HG03520 (cell line): ENCODE results near the gene PRR5.
"Not testable (repeated sequence)": the region's sequence is repeated elsewhere in the genome, so short reads cannot be mapped to it uniquely, and the experiment has no call there.

Experiments used
- ATAC-seq: cut with Tn5 transposase; IDR thresholded peaks from one replicate; pipeline ENCODE4 v1.9.1; 2021; ENCODE audit warnings: mild to moderate bottlenecking, moderate library complexity; ENCODE audit not compliant: unreplicated experiment

PRR5 gene, protein sequence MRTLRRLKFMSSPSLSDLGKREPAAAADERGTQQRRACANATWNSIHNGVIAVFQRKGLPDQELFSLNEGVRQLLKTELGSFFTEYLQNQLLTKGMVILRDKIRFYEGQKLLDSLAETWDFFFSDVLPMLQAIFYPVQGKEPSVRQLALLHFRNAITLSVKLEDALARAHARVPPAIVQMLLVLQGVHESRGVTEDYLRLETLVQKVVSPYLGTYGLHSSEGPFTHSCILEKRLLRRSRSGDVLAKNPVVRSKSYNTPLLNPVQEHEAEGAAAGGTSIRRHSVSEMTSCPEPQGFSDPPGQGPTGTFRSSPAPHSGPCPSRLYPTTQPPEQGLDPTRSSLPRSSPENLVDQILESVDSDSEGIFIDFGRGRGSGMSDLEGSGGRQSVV

DNA sequence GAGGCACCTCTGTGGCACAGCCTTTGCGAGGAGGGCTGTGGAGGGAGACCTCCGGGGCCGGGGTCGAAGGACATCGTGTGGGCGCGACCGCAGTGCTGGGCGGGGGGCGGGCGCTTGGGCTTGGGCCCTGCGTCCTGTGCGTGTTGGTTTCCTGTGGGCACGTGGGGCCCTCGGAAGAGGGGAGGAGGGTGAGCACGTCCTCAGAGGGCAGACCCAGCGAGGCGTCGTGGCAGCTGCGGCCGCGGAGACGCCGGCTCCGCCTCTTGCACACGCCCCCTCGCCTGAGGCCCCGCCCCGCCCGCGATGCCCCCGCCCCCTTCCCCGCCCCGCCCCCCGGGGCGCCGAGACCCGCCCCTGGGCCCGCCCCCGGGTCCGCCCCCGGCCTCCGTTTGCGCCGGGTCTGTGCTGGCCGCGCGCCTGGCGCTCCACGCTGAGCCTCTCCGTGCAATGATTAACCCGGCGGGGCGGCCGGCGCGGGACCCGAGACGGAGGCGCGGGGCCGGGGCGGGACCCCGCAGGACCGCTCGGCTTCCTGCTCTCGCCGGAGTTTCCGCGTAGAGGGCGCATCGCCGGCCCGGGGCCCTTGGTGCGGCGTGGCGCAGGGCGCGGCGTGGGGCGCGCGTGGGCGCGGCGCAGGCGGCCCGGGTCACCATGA, at the start of gene PRR5:
PRR5 (plus strand) TSS at position 381 of the 655 bp plus-strand sequence; CDS start at position 652, 271 bp downstream.
- peak; percentile 57 for ATAC-seq

DNA sequence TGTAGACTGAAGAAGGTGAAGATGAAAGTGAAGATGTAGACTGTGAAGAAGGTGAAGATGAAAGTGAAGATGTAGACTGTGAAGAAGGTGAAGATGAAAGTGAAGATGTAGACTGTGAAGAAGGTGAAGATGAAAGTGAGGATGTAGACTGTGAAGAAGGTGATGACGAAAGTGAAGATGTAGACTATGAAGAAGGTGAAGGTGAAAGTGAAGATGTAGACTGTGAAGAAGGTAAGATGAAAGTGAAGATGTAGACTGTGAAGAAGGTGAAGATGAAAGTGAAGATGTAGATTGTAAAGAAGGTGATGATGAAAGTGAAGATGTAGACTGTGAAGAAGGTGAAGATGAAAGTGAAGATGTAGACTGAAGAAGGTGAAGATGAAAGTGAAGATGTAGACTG, 49.1 kb upstream of the PRR5 start:
- ATAC-seq: not testable (repeated sequence)

DNA sequence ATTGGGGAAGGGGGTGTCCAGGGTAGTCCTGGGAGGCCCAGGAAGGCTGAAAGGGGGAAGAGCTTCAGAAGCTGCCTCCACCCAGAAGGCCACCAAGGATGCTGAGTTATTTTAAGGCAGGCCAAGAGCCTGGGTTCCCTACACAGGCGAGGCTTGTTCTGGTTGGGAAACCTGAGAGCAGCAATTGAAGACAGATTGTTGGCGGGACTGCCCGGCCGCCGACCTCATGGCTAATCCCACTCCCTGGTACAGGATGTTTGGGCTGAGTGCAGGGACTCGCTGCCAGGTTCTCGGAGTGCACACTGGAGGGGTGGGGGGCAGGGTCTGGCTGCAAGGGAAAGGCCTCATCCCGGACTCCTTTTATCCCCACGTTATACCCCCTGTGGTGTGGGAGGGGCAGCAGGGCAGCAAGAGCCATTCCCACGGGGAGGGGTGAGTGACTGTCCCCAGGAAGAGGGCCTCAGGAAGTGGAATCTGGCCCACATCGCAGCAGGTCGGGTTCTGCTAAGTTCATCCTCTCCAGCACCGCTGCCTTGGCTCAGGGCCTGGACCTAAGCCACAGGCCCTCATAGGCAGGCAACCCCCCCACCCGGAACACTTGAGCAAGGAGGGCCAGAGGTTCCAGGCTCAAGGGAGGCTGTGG, 43.6 kb upstream of the PRR5 start:
- ATAC-seq: no peak

DNA sequence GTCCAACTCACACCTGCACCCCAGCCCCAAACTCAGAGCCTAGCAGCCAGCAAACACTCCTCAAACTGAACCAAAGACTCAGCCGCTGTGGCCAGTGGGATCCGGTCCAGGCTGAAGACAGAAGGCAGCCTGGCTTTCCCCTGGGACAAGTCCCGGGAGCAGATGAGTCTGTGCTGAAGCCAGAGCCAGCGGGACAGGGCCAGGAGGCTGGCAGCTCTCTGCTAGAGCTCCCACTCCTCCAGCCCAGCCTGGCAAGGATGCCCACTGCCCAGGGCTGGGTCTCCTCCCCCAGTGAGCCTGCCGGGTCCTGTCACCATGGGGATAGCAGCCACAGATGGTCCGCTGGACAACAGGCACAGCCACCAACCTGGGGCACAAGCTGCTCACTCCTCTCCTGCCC, 42.9 kb upstream of the PRR5 start:
- ATAC-seq: no peak

DNA sequence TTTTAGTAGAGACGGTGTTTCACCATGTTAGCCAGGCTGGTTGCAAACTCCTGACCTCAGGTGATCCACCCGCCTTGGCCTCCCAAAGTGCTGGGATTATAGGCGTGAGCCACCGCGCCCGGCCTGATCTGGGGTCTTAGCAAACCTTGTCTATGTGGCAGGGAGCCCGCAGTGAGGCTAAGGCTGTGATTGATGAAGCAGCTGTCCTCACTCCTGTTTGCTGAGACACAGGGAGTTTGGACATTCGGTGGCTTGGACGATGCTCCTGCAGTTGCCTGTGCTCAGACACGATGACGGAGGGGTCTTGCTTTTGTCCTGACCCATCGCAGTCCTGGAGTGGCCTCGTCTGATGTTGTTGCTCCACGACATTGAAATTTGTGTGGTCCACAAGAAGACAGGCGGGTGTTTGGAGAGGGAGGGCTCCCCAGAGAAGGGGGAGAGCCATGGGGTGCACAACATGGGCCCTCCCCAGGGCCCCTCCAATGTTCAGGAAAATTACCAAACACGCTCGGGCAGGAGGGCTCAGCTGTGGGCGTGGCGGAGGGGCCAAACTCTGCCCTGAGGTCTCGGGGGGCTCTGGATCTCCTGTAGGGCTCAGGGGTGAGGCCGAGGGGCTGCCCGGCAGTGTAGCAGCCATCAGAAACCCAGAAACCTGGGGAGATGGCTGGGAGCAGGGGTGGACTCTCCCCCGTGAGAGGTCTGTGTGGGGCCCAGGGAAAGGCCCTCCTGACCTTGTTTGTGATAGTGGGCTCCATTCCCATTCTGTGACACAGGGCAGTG, 41.8 kb upstream of the PRR5 start:
- ATAC-seq: no peak

DNA sequence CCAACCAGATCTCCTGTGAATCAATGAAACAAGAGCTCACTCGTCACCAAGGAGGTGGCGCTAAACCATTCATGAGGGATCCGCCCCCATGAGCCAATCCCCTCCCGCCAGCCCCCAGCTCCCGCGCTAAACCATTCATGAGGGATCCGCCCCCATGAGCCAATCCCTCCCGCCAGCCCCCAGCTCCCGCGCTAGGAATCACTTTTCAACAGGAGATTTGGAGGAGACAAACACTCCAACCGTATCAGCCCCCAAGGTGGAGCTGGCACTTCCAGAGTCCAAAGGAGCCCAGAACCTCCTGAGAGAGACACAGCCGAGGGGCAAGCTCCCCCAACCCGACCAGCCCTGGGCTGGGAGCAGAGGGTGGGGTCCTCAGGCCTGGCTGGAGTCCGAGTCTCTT, 40.9 kb upstream of the PRR5 start:
- ATAC-seq: no peak

DNA sequence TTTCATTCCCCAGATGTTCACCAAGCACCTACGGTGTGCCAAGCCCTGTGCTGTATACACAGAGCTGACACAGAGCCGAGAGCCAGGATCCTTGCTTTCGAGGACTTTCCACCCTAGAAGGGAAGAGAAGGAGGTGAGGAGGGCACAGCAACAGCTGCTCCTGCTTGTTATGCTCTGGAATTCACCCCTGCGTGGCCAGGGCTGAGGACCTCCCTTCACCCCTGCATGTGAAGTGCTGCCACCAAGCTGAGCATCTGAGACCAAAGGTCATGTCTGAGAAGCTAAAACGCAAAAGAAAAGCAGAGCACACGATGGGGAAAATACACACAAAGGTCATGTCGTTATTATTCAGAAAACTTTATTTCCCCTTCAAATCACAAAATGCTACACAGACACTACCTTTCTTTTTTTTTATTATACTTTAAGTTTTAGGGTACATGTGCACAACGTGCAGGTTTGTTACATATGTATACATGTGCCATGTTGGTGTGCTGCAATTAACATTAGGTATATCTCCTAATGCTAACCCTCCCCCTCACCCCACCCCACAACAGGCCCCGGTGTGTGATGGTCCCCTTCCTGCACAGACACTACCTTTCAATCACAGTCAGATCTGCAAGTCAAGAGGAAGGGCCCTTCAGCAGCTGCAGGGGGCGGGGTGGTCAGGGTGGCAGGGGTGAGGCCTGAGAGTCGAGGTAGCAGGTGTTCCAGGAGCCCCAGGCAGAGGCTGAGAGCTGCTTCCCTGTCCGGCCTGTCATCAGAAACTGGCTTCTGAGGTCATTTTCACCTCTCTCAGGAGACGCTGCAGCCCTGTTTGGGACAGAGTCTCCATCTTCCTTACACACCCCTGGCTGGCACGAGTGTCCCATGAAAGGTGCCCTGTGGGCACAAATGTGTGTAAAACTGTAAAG, 40.1 kb upstream of the PRR5 start:
- ATAC-seq: no peak

DNA sequence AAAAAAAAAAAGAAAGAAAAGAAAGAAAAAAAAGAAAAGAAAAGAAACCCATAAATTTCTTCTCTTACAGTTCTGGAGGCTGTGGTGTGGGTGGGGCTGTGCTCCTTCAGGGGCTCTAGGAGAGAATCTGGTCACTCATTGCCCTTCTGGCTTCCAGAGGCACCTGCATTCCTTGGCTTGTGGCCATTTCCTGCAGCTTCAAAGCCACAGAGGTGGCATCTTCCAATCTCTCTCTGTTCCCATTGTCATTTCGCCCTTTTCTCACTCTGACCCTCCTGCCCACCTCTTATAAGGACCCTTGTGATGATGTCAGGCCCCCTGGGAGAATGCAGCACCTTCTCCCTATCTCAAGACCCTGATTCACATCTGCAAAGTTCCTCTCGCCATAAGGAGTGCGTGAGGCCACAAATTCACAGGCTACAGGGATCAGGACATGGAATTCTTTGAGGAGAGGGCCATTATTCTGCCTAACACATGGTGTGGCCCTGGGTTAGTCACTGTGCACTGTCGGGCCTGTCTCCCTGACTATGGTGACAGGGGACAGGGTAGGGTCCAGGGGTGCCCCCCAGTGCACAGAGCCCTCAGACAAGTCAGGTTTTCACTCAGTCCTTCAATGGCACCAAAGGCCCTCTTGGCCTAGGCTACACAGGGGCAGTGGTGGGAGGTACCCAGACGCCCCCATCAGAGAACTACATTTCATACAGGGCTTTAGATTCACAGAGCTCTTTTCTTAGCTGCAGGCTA, 38.6 kb upstream of the PRR5 start:
- ATAC-seq: no peak

DNA sequence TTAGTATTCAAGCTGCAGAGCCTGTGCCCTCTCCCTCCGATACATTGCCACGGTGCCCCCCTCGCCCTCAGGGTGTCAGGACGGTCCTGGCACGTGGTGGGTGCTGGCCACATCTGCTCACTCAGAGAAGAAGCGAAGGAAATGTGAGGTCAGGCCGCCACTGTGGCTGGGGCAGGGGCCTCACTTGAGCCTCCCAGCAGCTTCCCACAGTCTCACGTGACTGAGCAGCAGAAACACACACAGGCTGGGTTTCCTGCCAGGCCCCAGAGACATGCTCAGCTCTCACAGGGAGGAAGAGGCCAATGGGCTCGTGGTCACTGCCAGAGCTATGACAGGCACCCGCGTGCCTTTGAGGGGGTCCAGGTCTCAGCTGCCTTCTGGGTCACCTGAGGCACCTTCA, 37.9 kb upstream of the PRR5 start:
- ATAC-seq: no peak

DNA sequence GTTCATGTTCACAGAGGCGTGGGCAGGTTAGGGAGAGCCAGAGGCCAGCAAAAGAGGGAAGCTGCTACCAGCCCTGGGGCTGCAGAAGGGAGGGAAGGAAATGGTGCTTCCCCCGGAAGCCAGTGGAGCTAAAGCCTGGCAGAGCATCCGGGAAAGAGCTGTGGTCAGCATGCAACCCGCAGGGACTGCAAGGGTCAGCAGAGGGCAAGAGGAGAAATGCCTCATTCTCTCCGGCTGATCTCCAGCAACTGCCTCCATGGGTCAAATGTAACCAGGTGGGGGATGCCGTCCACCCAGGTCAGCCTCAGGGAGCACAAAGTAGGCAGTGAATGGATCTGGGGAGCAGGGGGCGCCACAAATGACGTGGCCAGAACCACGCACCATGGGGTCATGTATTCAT, 36.9 kb upstream of the PRR5 start:
- ATAC-seq: no peak

DNA sequence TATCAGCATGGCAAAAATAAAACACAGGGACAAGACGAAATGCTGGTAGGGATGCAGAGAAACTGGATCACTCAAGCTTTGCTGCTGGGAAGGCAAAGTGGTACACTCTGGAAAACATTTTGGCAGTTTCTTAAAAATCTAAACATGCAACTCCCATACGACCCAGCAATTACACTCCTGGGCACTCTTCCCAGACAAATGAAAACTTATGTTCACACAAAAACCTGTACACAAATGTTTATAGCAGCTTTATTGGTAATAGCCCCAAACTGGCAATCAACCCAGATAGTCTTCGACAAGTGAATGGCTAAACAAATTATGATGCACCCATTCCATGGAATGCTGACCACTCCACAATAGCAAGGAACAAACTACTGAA, 35.8 kb upstream of the PRR5 start:
- no peak for ATAC-seq

DNA sequence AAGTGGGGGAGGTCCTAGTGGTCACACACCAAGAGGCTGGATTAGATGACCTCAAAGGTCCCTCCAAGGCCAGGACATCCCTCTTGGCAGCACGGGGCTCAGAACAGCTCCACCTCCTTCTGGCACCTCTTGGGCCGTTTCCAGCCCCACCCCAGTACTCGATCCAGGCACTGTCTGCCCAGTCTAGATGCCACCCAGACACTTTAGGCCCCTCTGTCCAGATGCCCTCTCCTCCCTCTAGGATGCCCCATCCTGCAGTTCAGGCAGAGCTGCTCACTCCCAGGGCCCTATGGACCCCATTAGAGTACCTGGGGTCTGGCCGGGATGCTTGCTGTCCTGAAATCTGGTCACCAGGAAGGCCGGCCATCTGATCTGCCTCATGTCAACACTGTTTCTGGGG, 34.7 kb upstream of the PRR5 start:
- ATAC-seq: no peak

DNA sequence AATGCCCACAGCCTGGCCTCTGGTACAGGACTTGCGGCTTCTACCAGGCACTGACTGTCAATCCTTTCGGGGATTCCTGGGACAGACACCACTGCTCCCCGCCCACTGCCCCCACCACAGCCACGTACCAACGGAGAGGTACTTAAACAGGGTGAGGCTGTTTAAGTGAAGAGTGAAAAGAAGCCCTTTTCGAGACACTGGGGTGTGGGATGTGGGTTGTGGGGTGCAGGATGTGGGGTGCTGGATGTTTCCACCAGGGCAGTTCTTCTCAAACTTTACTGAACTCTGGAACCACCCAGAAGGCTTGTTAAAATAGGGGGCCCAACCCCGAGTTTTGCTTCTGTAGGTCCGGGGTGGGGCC, 34.2 kb upstream of the PRR5 start:
- ATAC-seq: no peak

DNA sequence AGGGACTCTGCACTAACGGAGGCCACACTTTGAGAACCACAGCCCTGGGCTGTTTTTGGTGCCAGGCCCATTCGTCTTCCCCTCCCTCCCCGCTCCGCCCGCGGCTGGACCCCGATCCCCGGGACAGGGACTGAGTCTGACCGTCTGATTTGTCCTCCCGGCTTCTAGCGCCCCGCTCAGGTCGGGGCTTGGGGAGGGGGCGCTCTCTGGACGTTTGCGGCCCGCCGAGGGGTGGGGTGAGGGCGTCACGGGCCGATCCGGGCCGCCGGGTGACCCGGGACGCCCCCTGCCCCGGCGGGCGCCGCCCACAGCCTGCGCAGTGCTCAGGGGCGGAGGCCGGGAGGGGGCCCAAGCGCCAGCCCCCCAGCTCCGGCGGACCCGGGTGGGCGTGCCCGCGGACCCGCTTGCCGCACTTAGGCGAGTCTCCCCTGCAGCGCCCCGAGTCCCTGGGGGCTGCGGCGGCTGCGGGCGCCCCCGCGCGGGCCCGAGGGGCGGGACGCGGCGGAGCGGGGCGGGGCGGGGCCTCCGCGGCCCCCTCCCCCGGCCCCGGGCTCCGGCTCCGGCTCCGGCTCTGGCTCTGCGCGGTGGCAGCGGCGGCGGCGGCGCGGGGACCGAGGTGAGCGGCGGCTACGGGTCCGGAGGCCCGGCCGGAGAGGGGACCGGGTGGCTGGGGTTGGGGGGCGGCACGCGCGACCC, 33.7 kb upstream of the PRR5 start:
- ATAC-seq: no peak

DNA sequence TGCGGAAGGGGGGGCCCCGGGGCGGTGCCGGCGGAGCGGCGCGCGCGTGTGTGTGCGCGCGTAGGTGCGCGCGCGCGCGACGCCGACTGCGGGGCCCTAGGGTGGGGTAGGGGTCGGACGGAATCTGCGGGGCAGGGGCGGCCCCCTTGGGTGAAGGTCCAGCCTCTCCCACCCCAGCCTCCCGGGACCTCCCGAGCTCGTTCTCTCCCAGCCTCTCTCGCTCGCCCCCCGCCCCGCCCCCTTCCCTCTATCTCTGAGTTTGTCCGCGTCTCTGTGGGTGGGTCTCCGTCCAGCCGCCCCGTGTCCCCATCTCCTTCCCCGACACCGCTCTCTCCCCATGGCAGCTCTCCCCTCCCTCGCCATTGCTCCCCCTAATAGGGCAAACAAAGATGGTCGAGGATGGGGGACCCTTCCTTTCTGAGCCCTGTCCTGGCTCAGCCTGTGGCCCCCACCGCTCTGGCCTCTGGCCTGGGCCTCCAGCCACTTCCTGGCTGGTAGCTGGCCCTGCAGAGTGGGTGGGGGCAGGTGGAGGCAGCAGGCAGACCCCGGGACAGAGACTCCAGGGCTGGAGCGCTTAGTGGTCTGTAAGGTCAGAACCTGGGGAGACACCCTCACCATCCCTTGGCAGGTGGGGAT, 33.0 kb upstream of the PRR5 start:
- ATAC-seq: no peak

DNA sequence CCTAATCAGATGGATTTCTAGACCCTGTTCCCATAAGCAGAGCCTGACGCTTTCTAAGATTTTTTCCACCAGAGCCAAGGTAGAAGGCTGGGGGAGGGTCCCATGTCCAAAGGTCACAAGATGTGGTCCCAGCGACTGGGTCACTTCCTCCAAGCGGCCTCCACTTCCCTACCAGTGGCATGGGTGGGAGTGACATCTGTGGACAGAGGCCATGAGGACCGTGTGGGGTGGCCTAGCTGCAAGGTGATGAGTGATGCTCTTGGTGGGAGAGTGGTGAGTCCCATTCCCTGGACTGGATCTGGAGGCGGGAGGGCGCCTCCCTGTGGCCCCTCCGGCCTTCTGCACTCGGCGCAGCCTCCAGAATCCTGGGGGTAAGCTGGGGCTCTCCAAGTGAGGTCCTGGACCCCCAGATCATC, 32.4 kb upstream of the PRR5 start:
- ATAC-seq: no peak

DNA sequence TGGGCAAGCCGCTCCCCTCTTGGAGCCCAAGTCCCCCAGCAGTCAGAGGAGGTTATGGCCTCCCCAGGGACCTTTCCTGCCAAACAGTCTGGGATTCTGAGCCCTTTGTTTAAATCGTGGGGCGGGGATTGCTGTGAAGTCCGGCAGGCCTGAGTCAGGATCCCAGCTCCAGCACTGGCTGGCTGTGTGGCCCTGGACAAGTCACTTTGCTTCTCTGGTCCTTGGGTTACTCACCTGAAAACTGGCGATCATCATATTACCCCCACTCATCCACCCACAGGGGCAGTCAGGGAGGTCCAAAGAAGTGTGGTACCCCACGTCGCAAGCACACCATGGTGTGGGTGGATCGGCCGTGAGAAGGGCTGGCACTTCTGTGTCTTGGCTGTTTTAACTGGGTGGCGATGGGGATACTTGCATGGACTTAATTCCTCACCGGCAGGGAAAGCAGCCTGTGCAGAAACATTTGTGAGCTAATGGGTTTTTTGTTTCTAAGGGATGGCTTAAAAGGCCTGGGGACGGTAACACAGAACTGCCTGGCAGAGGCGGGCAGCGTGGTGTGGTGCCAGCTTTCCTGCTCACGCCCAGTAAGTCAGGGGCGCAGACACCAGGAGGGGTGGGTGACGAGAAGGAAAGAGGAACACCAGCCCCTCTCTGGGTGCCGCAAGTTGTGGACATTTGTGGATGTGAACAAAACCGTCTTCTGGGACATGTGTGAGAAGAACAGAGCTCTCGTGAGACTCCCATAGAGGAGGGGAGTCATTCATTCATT, 31.6 kb upstream of the PRR5 start:
- no peak for ATAC-seq

DNA sequence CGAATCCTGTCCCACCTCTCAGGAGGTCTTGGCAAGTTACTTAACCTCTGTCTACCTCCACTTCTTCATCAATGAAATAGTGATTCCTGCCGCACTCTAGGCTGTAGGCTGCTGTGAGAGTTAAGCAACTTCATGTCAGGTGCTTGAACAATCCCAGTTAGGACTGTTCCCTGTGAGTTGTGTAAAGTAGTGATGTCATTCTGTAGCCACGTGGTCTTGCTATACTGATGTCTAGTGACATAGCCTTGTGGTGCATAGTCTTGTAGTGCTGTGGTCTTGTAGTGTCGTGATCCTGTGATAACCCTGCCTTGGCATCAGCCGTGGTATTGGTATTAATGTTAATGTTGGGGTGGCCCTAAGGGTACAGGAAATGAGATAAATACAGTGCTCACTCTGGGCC, 30.3 kb upstream of the PRR5 start:
- ATAC-seq: no peak
